GM18951 (cell line): ENCODE measurements around the gene SPATA16.

Experiments used
- POLR2A ChIP-seq: IDR thresholded peaks from 4 replicates; pipeline ENCODE4 v1.6.1; 2011; ENCODE audit warnings: mild to moderate bottlenecking; ENCODE audit not compliant: insufficient read length, insufficient read depth; ENCODE audit errors: extremely low read depth
- in situ Hi-C: fragments of 300-500 bp; cut with MboI; formaldehyde crosslinking; loops from one replicate; pipeline ENCODE4 v1.12.0; 2022; ENCODE audit warnings: low sequenced_read_pairs, mixed read lengths, inconsistent platforms; ENCODE audit not compliant: unreplicated experiment

Gene SPATA16

GRCh38 chr3:172929451-172929850 is 211.6 kb downstream of the SPATA16 start:
- in situ Hi-C loops: no loop called here
- TF ChIP-seq POLR2A: no peak

GRCh38 chr3:172924546-172924945 is 216.5 kb downstream of the SPATA16 start:
- no peak for TF ChIP-seq POLR2A
- in situ Hi-C loops: no loop called here

GRCh38 chr3:172919297-172919683 is 221.7 kb downstream of the SPATA16 start:
- in situ Hi-C loops: no loop called here
- TF ChIP-seq POLR2A: no peak

DNA sequence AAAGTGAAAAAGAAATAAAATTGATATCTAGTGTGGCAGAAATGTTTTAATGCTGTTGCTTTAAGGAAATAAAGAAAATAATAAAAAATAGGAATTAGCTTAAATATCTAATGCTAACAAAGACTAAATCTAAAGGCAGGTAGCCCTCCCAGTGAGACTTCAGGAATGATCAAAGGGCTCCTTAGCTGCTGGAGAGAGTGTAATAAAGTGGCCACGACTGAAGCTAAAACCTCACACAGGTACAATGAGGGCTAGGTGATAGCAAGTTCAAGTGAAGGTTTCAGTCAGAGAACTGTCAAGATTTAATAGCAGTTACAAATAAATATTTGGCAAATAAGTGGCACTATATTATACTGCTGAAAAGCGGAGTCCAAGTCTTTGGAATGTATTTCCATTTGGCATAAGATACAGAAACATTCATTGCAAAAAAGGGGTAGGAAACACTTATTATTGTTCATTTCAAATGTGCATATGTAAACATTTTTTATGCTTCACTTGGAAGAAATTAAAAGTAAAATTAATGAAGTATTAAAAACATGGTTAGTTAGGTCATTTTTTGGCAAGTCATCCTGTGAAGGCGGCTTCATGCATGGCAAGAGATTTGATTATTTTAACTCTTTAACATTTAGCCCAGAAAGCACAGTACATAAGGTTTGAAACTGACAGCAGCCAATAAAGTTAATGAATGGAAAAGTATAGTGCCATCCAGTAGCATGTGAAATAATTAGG is 222.3 kb downstream of the SPATA16 start:
- no peak for TF ChIP-seq POLR2A
- in situ Hi-C loops: no loop called here

GRCh38 chr3:172918165-172918564 is 222.9 kb downstream of the SPATA16 start:
- TF ChIP-seq POLR2A: no peak

DNA sequence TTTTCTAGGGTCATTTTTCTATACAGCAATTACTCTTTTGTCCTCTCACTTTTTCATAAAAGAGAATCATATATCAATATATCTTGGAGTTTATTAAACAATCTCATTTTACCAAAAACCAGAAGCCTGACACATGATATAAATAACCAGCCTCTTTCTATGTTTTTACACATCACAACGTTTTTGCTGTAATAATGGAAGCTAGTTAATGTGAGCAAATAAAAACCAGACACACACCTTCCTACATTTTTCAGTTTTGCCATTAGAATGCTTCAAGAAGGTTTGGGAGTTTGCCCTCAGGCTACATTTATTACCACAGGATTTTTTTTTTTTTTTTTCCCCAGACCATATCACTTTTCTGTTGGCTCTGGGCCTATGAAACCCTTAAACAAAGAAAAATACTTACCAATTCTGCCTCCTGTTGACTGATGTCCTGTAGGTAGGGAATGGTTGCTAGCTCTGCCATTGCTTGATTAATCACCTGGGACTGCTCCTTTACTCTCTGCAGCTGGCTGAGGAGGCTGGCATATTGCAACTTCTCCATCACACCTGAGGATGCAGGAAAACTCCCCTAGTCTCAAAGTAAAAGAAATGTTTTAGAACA is 225.0 kb downstream of the SPATA16 start:
- TF ChIP-seq POLR2A: no peak
- in situ Hi-C loops: no loop called here

More at GRCh38 chr3:172918165-172918564, 222.9 kb downstream of the SPATA16 start:
- in situ Hi-C loops: no loop called here

DNA sequence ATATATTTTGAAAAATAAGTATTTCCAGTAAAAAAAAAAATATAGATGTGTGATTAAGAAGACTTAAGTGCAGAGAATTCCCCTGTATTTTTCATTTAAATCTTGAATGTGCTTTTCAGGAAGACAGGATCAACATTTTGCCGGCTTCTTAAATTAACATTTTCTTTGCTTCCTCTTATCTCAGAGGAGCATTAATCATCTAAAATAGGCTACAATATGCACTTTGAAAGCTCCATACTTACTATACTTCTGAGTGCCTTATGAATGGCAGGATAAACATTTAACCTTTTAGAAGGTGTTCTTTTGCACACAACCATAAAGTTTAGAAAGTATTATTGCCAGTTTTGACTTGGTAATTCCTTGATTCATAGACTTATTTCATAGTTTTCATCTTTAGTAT is 226.2 kb downstream of the SPATA16 start:
- TF ChIP-seq POLR2A: no peak
- in situ Hi-C loops: no loop called here

- in situ Hi-C loops: no loop called here
- no peak for TF ChIP-seq POLR2A
Measured at GRCh38 chr3:172913911-172914655, 227.0 kb downstream of the SPATA16 start.

- in situ Hi-C loops: no loop called here
Measured at GRCh38 chr3:172911142-172911541, 229.9 kb downstream of the SPATA16 start.

GRCh38 chr3:172908771-172909270 is 232.2 kb downstream of the SPATA16 start:
- in situ Hi-C loops: no loop called here
- TF ChIP-seq POLR2A: no peak

More at GRCh38 chr3:172911142-172911541, 229.9 kb downstream of the SPATA16 start:
- no peak for TF ChIP-seq POLR2A

DNA sequence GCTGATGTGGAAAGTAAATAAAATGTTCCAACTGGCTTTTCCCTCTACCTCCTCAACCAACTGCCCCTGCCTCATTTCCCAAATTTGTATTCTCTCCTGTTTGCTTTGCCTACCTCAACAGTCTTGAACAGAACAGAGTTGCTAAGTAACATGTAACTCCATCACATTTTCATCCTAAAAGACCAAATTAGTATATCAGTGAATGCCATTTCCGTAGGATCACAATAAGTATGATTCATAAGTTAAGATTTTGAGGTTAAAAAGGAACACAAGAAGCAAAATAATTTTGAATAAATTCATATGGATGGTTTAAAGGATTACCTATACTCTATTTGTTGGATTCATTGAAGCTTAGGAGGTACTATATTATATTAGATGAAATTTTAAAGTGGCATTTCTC is 235.6 kb downstream of the SPATA16 start:
- in situ Hi-C loops: no loop called here
- TF ChIP-seq POLR2A: no peak

- no peak for TF ChIP-seq POLR2A
- in situ Hi-C loops: no loop called here
Measured at GRCh38 chr3:172904711-172905373, 236.2 kb downstream of the SPATA16 start.

- in situ Hi-C loops: no loop called here
- no peak for TF ChIP-seq POLR2A
Measured at GRCh38 chr3:172903642-172904320, 237.3 kb downstream of the SPATA16 start.

DNA sequence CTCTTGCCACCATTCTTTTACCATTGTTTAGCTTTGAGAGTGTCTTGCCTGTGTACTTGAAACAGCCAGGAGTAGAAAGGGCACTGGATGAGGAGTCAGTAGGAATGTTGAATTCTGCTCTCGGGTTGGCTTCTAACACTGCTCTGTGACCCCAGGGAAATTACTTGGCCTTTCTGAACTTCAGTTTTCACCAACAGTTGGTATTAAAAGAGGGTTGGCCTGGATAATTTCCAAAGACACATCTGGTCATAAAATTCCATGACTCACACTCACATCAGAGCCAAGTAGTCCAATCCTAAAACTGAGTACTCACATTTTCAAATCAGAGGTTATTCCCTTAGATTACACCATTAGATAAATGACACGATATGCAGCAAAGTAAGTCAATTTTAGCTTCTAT is 248.9 kb downstream of the SPATA16 start:
- in situ Hi-C loops: no loop called here
- no peak for TF ChIP-seq POLR2A
